Liver (tissue), 3 donors: ENCODE measurements around the gene FGD6.
A peak's percentile ranks its signal among the peaks of the same experiment; 100 is the strongest.

Experiments
- EGR1 ChIP-seq, 2 donors: IDR thresholded peaks; 2 replicates each; pipeline ENCODE4 v1.6.1; 2016 to 2018; ENCODE audit warnings: antibody characterized with exemption in 2 of 2, low read depth in 2 of 2
- GABPA ChIP-seq, 2 donors: IDR thresholded peaks in 1 of 2; conservative IDR thresholded peaks in 1 of 2; 2 replicates each; pipeline ENCODE4 v1.6.1; 2016; ENCODE audit warnings: antibody characterized with exemption in 2 of 2, mild to moderate bottlenecking in 1 of 2, moderate library complexity in 1 of 2
- HNF4G ChIP-seq: IDR thresholded peaks from 2 replicates; pipeline ENCODE4 v1.6.1; 2016; ENCODE audit warnings: antibody characterized with exemption
- TAF1 ChIP-seq: conservative IDR thresholded peaks from 2 replicates; pipeline ENCODE4 v1.6.1; 2016; ENCODE audit warnings: antibody characterized with exemption, mild to moderate bottlenecking
- YY1 ChIP-seq: IDR thresholded peaks from 2 replicates; pipeline ENCODE4 v1.6.1; 2016; ENCODE audit warnings: antibody characterized with exemption, mild to moderate bottlenecking
- TF ChIP-seq, protein P1 (sequence below): IDR thresholded peaks from 2 replicates; pipeline ENCODE4 v1.6.1; 2016; ENCODE audit warnings: antibody characterized with exemption
- TF ChIP-seq, protein P2 (sequence below): fragments of 150-350 bp; IDR thresholded peaks from 2 replicates; pipeline ENCODE4 v1.5.1; 2017; ENCODE audit warnings: improper control_type of control experiment, low read depth, low read length; ENCODE audit not compliant: missing input control
- TF ChIP-seq, protein P3 (sequence below): IDR thresholded peaks from 2 replicates; pipeline ENCODE4 v1.6.1; 2016; ENCODE audit warnings: antibody characterized with exemption, mild to moderate bottlenecking
- TF ChIP-seq, protein P4 (sequence below): IDR thresholded peaks from 2 replicates; pipeline ENCODE4 v1.6.1; 2016; ENCODE audit warnings: antibody characterized with exemption
- donor health status: healthy.
- donor health status: healthy.

- TF ChIP-seq, protein P1, sequence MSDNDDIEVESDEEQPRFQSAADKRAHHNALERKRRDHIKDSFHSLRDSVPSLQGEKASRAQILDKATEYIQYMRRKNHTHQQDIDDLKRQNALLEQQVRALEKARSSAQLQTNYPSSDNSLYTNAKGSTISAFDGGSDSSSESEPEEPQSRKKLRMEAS: no peak
- TF ChIP-seq TAF1 (peak; percentile 1), EGR1 (IDR thresholded peaks at IDR 0.05; ENCODE audit: low read depth in 2 of 2) (no peak), GABPA (IDR thresholded peaks at IDR 0.05 in 1 of 2, conservative IDR thresholded peaks at IDR 0.05 in 1 of 2) (no peak), YY1 (no peak), HNF4G (no peak)
- TF ChIP-seq, protein P2, sequence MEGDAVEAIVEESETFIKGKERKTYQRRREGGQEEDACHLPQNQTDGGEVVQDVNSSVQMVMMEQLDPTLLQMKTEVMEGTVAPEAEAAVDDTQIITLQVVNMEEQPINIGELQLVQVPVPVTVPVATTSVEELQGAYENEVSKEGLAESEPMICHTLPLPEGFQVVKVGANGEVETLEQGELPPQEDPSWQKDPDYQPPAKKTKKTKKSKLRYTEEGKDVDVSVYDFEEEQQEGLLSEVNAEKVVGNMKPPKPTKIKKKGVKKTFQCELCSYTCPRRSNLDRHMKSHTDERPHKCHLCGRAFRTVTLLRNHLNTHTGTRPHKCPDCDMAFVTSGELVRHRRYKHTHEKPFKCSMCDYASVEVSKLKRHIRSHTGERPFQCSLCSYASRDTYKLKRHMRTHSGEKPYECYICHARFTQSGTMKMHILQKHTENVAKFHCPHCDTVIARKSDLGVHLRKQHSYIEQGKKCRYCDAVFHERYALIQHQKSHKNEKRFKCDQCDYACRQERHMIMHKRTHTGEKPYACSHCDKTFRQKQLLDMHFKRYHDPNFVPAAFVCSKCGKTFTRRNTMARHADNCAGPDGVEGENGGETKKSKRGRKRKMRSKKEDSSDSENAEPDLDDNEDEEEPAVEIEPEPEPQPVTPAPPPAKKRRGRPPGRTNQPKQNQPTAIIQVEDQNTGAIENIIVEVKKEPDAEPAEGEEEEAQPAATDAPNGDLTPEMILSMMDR: no peak
- TF ChIP-seq, protein P3, sequence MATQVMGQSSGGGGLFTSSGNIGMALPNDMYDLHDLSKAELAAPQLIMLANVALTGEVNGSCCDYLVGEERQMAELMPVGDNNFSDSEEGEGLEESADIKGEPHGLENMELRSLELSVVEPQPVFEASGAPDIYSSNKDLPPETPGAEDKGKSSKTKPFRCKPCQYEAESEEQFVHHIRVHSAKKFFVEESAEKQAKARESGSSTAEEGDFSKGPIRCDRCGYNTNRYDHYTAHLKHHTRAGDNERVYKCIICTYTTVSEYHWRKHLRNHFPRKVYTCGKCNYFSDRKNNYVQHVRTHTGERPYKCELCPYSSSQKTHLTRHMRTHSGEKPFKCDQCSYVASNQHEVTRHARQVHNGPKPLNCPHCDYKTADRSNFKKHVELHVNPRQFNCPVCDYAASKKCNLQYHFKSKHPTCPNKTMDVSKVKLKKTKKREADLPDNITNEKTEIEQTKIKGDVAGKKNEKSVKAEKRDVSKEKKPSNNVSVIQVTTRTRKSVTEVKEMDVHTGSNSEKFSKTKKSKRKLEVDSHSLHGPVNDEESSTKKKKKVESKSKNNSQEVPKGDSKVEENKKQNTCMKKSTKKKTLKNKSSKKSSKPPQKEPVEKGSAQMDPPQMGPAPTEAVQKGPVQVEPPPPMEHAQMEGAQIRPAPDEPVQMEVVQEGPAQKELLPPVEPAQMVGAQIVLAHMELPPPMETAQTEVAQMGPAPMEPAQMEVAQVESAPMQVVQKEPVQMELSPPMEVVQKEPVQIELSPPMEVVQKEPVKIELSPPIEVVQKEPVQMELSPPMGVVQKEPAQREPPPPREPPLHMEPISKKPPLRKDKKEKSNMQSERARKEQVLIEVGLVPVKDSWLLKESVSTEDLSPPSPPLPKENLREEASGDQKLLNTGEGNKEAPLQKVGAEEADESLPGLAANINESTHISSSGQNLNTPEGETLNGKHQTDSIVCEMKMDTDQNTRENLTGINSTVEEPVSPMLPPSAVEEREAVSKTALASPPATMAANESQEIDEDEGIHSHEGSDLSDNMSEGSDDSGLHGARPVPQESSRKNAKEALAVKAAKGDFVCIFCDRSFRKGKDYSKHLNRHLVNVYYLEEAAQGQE: no peak
- TF ChIP-seq, protein P4, sequence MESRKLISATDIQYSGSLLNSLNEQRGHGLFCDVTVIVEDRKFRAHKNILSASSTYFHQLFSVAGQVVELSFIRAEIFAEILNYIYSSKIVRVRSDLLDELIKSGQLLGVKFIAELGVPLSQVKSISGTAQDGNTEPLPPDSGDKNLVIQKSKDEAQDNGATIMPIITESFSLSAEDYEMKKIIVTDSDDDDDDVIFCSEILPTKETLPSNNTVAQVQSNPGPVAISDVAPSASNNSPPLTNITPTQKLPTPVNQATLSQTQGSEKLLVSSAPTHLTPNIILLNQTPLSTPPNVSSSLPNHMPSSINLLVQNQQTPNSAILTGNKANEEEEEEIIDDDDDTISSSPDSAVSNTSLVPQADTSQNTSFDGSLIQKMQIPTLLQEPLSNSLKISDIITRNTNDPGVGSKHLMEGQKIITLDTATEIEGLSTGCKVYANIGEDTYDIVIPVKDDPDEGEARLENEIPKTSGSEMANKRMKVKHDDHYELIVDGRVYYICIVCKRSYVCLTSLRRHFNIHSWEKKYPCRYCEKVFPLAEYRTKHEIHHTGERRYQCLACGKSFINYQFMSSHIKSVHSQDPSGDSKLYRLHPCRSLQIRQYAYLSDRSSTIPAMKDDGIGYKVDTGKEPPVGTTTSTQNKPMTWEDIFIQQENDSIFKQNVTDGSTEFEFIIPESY: no peak
Observed at GRCh38 chr12:95218150-95219133, 1.2 kb upstream of the FGD6 start.
